Activated T-cell treated with anti-CD3 and anti-CD28 coated beads, Interleukin-2, amount 50 U/mL, for 72 hours (primary cell): ENCODE measurements around the gene LILRA1. TPM values are rescaled to one million over a fixed set of nuclear protein-coding genes. Genes with fewer than 3 reads are reported as not detected.
"Not testable (repeated sequence)": the region's sequence is repeated elsewhere in the genome, so short reads cannot be mapped to it uniquely, and the experiment has no call there.

Experiments
- ATAC-seq, 2 donors: fragments of 150-1000 bp; cut with Tn5 transposase; replicated peaks in 1 of 2; 2 replicates each; pipeline ENCODE4 v1.10.0; 2021; ENCODE audit warnings: moderate library complexity in 2 of 2, mild to moderate bottlenecking in 1 of 2
- DNase-seq, 2 donors: peaks; one replicate each; pipeline ENCODE4 v3.0.0; 2021 to 2022; ENCODE audit warnings: mixed read lengths in 1 of 2
- H3K27ac Mint-ChIP-seq: one replicate; pipeline ENCODE4 v1.8.0; 2022; ENCODE audit warnings: mild to moderate bottlenecking, moderate library complexity, mixed read lengths
- H3K27me3 Mint-ChIP-seq: one replicate; pipeline ENCODE4 v1.8.0; 2022; ENCODE audit warnings: low read depth, mixed read lengths
- H3K36me3 Mint-ChIP-seq, 2 donors: one replicate each; pipeline ENCODE4 v1.8.0; 2022; ENCODE audit warnings: mixed read lengths in 2 of 2, mild to moderate bottlenecking in 1 of 2; ENCODE audit not compliant: insufficient read depth in 2 of 2
- H3K4me1 Mint-ChIP-seq: one replicate; pipeline ENCODE4 v1.8.0; 2022; ENCODE audit warnings: low read depth, mixed read lengths
- H3K4me3 Mint-ChIP-seq, 2 donors: one replicate each; pipeline ENCODE4 v1.8.0; 2022; ENCODE audit warnings: mild to moderate bottlenecking in 2 of 2, mixed read lengths in 2 of 2, moderate library complexity in 2 of 2
- H3K9me3 Mint-ChIP-seq, 2 donors: one replicate each; pipeline ENCODE4 v1.8.0; 2022; ENCODE audit warnings: mixed read lengths in 2 of 2
- total RNA-seq, 2 donors: library from RNA; stranded (reverse); gene quantifications; one replicate each; pipeline ENCODE4 v1.2.3, GENCODE V29; 2022

LILRA1 gene
- total RNA-seq, 2 donors from 2014 or later = not detected

GRCh38 chr19:54570316-54570715, 23.1 kb upstream of the LILRA1 start:
- Mint-ChIP-seq H3K9me3 (no peaks in the 10 kb centered on the region), H3K4me1 (no peaks in the 10 kb centered on the region), H3K27me3 (peaks cover 15% of the 10 kb centered on the region), H3K27ac (no peak overlapping the region), H3K4me3 (no peak overlapping the region), H3K36me3 (no peaks in the 10 kb centered on the region)
- DNase-seq (no peak), ATAC-seq (no peak)

- not testable (repeated sequence) for H3K27ac Mint-ChIP-seq, H3K9me3 Mint-ChIP-seq, H3K4me3 Mint-ChIP-seq, DNase-seq, H3K4me1 Mint-ChIP-seq, ATAC-seq, H3K36me3 Mint-ChIP-seq
- peaks cover 15% of the 10 kb centered on the region for H3K27me3 Mint-ChIP-seq
These were observed 21.5 kb upstream of the LILRA1 start for GRCh38 chr19:54571715-54572615.

DNA sequence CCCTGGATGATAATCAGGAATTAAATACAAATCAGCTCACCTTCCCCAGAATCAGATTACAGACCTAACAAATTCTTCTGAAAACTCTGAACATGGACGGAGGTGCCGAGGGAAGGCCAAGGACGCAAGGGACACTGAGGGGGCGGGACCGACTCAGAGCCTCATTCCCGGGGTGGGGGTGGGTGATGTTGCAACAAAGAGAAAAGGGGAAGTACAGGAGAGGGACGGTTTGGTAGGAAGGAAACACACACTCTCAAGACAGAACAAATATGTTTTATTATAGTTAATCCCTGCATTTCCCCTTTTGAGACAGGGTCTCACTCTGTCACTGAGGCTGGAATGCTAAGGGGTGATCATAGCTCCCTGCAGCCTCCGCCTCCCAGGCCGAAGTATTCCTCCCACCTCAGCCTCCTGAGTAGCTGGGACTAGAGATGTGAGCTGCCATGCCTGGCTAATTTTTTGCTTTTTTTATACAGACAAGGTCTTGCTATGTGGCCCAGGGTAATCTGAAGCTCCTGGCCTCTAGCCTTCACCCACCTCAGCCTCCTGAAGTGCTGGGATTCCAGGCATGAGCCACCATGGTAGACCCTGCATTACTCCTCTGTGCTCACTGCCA, 20.6 kb upstream of the LILRA1 start:
- Mint-ChIP-seq H3K27ac (no peak overlapping the region), H3K36me3 (no peaks in the 10 kb centered on the region), H3K4me1 (no peaks in the 10 kb centered on the region), H3K4me3 (no peak overlapping the region), H3K9me3 (no peaks in the 10 kb centered on the region), H3K27me3 (peaks cover 15% of the 10 kb centered on the region)
- DNase-seq (no peak), ATAC-seq (no peak)

GRCh38 chr19:54573330-54573872, 20.0 kb upstream of the LILRA1 start, which contains the start of gene LILRA2:
Gene LILRA2, plus strand, starts transcription at chr19:54573790. Its CDS starts 89 bp downstream, at chr19:54573879.
- no peak for ATAC-seq
- H3K27ac Mint-ChIP-seq = no peak within 1 kb of the TSS

DNA sequence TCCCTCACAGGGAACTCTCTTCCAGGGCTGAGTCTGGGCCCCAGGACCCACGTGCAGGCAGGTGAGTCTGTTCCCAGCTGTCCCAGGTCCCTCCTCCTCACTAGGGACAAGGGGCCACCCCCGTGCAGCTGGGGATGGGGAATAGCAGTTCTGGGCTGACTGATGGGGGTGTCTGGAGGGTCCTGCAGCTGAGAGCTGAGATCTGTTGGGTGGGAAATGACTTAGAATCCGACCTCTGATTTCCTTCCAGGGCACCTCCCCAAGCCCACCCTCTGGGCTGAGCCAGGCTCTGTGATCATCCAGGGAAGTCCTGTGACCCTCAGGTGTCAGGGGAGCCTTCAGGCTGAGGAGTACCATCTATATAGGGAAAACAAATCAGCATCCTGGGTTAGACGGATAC, 19.4 kb upstream of the LILRA1 start:
- peaks cover 6% of the 10 kb centered on the region for H3K27me3 Mint-ChIP-seq
- no peaks in the 10 kb centered on the region for H3K4me1 Mint-ChIP-seq
- H3K9me3 Mint-ChIP-seq = no peaks in the 10 kb centered on the region
- DNase-seq (no peak), ATAC-seq (no peak)
- no peaks in the 10 kb centered on the region for H3K36me3 Mint-ChIP-seq
- H3K4me3 Mint-ChIP-seq = no peak overlapping the region
- no peak overlapping the region for H3K27ac Mint-ChIP-seq

More at GRCh38 chr19:54573330-54573872, 20.0 kb upstream of the LILRA1 start, which contains the start of gene LILRA2:
- no peak for DNase-seq
- Mint-ChIP-seq H3K9me3 (no peaks in the 10 kb centered on the region), H3K36me3 (no peaks in the 10 kb centered on the region), H3K27me3 (peaks cover 10% of the 10 kb centered on the region), H3K4me1 (no peaks in the 10 kb centered on the region), H3K4me3 (no peak within 1 kb of the TSS)

DNA sequence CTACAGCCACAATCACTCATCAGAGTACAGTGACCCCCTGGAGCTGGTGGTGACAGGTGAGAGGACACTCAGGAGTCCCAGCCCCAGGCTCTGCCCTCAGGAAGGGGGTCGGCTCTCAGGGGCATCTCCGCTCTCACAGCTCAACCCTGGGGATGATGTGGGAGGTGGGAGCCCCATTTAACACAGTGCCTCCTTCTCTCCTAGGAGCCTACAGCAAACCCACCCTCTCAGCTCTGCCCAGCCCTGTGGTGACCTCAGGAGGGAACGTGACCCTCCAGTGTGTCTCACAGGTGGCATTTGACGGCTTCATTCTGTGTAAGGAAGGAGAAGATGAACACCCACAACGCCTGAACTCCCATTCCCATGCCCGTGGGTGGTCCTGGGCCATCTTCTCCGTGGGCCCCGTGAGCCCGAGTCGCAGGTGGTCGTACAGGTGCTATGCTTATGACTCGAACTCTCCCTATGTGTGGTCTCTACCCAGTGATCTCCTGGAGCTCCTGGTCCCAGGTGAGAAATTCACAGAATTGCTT, 18.8 kb upstream of the LILRA1 start:
- ATAC-seq (no peak), DNase-seq (no peak)
- Mint-ChIP-seq H3K27me3 (peaks cover 11% of the 10 kb centered on the region), H3K4me3 (no peak overlapping the region), H3K36me3 (no peaks in the 10 kb centered on the region), H3K4me1 (no peaks in the 10 kb centered on the region), H3K27ac (no peak overlapping the region), H3K9me3 (no peaks in the 10 kb centered on the region)

GRCh38 chr19:54575205-54575604, 18.2 kb upstream of the LILRA1 start:
- H3K9me3 Mint-ChIP-seq, H3K4me1 Mint-ChIP-seq, DNase-seq, ATAC-seq, H3K4me3 Mint-ChIP-seq, H3K27ac Mint-ChIP-seq, H3K36me3 Mint-ChIP-seq: not testable (repeated sequence)
- H3K27me3 Mint-ChIP-seq = peaks cover 15% of the 10 kb centered on the region

- Mint-ChIP-seq H3K36me3 (no peaks in the 10 kb centered on the region), H3K4me1 (no peaks in the 10 kb centered on the region), H3K27ac (no peak overlapping the region), H3K4me3 (no peak overlapping the region), H3K27me3 (peaks cover 15% of the 10 kb centered on the region), H3K9me3 (no peaks in the 10 kb centered on the region)
- DNase-seq (no peak), ATAC-seq (no peak)
These were observed 16.9 kb upstream of the LILRA1 start for GRCh38 chr19:54576411-54576976.

DNA sequence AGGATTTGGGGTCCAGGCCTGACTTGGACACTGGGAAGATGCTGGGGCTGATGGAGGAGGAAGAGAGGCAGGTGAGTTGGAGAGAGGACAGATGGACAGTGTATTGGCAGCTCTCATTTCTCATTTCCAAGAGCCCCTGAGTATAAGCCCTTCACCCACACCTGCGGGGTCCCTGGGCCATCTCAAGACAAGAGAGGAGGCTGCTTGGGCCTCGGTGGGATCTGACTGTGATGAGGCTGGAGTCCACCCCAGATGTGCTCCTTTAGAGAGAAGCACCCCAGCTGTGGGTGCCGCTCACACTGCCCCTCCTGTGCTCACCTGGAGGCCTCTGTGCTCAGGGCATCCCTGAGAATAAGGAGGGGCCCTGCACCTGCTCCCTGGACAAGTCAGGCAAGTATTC, 16.1 kb upstream of the LILRA1 start:
- Mint-ChIP-seq H3K4me3 (no peak overlapping the region), H3K27me3 (peaks cover 13% of the 10 kb centered on the region), H3K4me1 (no peaks in the 10 kb centered on the region), H3K9me3 (no peaks in the 10 kb centered on the region), H3K36me3 (no peaks in the 10 kb centered on the region), H3K27ac (no peak overlapping the region)
- DNase-seq = no peak
- ATAC-seq = no peak

- H3K27ac Mint-ChIP-seq, H3K36me3 Mint-ChIP-seq, H3K4me1 Mint-ChIP-seq, DNase-seq, H3K9me3 Mint-ChIP-seq, H3K4me3 Mint-ChIP-seq, ATAC-seq: not testable (repeated sequence)
- H3K27me3 Mint-ChIP-seq = peaks cover 19% of the 10 kb centered on the region
These were observed 15.2 kb upstream of the LILRA1 start for GRCh38 chr19:54578268-54578667.

GRCh38 chr19:54586397-54586796, 7.0 kb upstream of the LILRA1 start:
- peaks cover 0 to 4% of the 10 kb centered on the region in 2 donors for H3K36me3 Mint-ChIP-seq
- peaks cover 2 to 17% of the 10 kb centered on the region in 2 donors for H3K9me3 Mint-ChIP-seq
- DNase-seq (no peak), ATAC-seq (no peak)
- H3K4me1 Mint-ChIP-seq = no peaks in the 10 kb centered on the region
- peaks cover 52% of the 10 kb centered on the region for H3K27me3 Mint-ChIP-seq
- H3K4me3 Mint-ChIP-seq = no peak overlapping the region
- H3K27ac Mint-ChIP-seq = no peak overlapping the region

DNA sequence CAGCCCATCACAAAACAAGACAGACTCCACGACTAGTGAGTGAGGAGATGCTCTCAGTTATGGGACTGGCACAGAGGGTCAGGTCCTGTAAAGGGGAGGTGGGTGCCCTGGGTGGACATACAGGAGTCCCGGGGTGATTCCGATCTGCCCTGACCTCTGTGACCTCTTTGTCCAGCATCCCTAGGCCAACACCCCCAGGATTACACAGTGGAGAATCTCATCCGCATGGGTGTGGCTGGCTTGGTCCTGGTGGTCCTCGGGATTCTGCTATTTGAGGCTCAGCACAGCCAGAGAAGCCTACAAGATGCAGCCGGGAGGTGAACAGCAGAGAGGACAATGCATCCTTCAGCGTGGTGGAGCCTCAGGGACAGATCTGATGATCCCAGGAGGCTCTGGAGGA, 6.4 kb upstream of the LILRA1 start:
- no peak overlapping the region for H3K4me3 Mint-ChIP-seq
- peaks cover 58% of the 10 kb centered on the region for H3K27me3 Mint-ChIP-seq
- peaks cover 2 to 20% of the 10 kb centered on the region in 2 donors for H3K9me3 Mint-ChIP-seq
- peaks cover 0 to 4% of the 10 kb centered on the region in 2 donors for H3K36me3 Mint-ChIP-seq
- ATAC-seq = no peak
- DNase-seq = no peak
- H3K4me1 Mint-ChIP-seq = no peaks in the 10 kb centered on the region
- H3K27ac Mint-ChIP-seq = no peak overlapping the region
